HG03095 (cell line): ENCODE measurements around the gene NKIRAS1.
"Not testable (repeated sequence)": the region's sequence is repeated elsewhere in the genome, so short reads cannot be mapped to it uniquely, and the experiment has no call there.

Source experiments
- ATAC-seq: cut with Tn5 transposase; IDR thresholded peaks from one replicate; pipeline ENCODE4 v1.9.1; 2021; ENCODE audit warnings: moderate library complexity; ENCODE audit not compliant: unreplicated experiment

NKIRAS1 gene

GRCh38 chr3:23873941-23874340 lies 42.8 kb downstream of the NKIRAS1 start:
- ATAC-seq: no peak

GRCh38 chr3:23872330-23872729 lies 44.5 kb downstream of the NKIRAS1 start:
- no peak for ATAC-seq

DNA sequence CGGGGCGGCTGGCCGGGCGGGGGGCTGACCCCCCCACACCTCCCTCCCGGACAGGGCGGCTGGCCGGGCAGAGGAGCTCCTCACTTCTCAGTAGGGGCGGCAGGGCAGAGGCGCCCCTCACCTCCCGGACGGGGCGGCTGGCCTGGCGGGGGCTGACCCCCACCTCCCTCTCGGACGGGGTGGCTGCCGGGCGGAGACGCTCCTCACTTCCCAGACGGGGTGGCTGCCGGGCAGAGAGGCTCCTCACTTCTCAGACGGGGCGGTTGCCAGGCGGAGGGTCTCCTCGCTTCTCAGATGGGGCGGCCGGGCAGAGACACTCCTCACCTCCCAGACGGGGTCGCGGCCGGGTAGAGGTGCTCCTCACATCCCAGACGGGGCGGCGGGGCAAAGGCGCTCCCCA lies 45.4 kb downstream of the NKIRAS1 start:
- not testable (repeated sequence) for ATAC-seq

- ATAC-seq: not testable (repeated sequence)
Observed at GRCh38 chr3:23870663-23871043, 46.1 kb downstream of the NKIRAS1 start.

DNA sequence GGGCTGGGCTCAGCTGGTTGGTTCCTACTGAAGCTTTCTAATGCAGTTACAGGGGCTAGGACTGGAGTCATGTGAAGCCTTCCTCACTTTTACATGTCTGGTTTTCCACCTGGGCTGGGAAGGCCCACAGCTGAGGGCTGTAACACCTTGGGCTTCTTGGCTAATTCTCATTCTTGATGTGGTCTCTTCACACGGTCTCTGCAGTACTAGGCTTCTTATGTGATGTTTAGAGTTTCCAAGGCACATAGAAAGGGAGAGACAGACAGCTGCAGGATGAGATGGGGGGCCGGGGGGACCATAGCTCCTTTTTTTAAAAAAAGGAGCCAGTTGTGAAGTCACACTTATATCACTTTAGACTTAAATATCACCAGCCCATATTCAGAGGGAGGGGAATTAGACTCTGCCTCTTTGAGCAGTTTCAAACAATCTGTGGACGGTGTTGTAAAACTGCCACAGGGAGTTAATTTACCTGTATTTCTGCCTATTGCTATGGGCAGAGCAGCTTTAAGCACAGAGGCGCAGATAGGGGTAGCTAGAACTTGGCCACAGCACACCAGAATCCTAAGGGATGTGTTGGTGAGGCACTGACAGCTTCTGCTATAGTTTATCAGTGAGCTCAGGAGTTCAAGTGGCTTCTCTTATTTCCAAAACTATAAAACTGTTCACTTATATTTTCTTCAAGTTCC lies 46.7 kb downstream of the NKIRAS1 start:
- no peak for ATAC-seq

DNA sequence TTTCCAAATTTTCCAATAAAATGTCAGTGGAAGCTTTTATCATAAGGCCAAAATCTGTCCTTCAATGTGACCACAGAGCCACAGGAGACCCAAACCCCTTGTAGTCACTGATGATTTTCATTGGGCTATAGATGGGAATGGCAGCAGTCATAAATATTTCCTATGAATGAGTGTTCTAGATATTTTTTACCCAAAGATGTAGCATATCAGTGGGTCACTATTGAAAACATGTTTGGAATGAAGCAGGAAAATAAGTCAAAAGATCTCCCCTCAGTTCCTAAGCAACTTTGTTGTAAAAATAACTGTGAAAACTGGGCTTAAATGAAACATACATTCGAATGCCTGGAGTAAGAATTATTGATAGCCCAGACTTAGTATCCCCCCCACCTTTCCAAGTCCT lies 49.0 kb downstream of the NKIRAS1 start:
- no peak for ATAC-seq

DNA sequence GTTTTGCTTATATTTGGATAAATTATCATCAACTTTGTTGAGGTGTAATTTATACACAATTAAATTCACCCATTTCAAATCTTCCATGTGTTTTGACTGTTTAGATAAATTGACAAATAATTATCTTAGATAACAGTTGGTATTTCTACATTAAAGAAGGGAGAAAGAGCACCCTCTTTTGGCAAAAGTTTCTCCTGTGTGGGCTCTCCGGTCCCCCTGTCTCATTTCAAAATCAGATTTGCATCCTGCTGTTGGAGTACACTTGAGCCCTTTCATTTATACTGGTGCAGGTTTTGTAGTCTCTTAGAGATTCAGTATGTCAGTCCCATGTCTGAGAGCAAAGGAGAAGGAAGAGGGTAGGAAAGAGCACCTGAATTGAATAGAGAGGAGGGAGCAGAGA lies 49.4 kb downstream of the NKIRAS1 start:
- no peak for ATAC-seq

GRCh38 chr3:23865595-23866396 lies 51.0 kb downstream of the NKIRAS1 start:
- peak; percentile 85 for ATAC-seq

DNA sequence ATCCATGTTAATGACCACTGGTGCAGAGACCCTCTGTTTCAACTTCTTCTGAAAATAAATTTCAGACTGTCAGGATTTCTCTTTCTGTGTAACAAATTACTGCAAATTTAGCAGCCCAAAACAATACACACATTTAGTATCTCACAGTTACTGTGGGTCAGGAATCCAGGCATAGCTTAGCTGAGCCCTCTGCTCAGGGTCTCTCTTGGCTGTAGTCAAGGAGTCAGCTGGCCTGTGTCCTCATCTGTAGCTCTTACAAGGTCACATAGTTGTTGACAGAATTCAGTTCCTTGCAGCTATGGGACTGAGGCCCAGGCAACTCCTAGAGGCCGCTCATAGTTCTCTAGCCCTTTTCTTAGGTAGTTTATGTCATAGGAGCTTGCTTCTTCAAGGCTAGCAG lies 51.9 kb downstream of the NKIRAS1 start:
- no peak for ATAC-seq

DNA sequence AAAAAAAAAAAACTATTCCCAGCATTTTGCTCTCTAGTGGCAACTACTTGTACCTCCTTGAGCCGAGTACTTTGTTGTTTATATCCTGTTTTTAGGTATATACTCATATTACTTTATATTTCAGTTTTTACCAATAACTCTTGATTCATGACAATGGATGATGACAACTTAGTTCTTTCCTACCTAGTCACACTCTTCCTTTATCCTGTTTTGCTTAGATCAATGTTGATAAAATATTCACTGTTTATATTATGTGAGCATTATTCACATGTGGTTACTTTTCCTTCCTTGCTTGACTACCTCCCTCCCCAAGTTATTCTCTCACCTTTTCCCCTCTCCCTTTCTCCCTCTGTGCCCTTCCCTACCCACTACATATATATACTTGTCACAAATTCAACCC lies 53.7 kb downstream of the NKIRAS1 start:
- ATAC-seq: no peak

DNA sequence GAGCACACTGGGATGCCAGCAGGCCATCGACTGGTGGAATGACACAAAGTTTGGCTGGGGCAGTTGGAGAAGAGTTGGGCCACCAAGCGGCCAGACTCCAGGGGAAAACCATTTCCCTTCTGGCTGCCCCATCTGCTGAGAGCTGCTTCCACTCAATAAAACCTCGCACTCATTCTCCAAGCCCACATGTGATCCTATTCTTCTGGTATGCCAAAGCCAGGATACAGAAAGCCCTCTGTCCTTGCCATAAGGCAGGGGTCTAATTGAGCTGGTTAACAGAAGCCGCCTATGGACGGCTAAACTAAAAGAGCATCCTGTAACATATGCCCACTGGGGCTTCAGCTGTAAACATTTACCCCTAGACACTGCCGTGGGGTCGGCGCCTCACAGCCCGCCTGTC lies 55.1 kb downstream of the NKIRAS1 start:
- ATAC-seq: no peak

DNA sequence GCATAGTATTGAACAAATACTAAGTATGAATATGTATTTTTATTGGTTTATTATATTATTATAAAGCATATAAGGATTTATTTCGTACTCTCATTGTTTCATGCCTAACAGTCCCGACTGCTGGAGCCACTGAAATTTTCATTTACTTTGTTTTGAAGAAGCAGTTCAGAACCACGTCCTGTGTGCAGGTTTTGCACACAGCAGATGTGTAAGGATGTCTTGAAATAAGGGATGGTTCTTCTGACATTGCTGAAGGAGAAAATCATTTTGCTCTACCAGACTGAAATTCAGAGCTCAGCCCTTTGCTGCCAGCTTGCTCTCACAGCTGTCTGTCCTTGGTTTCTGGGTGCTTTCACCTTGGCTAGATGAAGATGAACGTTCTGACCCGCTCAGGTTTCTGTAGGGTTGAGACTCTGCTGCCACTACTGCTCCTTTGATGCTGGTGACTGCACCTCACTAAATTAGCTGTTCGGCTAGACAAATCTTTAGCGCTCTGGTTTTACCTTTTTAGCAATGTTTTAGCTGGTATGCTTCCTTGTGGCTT lies 56.9 kb downstream of the NKIRAS1 start:
- no peak for ATAC-seq

- no peak for ATAC-seq
Observed at GRCh38 chr3:23859012-23859743, 57.6 kb downstream of the NKIRAS1 start.

GRCh38 chr3:23856286-23856685 lies 60.5 kb downstream of the NKIRAS1 start:
- no peak for ATAC-seq

- not testable (repeated sequence) for ATAC-seq
Observed at GRCh38 chr3:23849462-23849861, 67.3 kb downstream of the NKIRAS1 start.

DNA sequence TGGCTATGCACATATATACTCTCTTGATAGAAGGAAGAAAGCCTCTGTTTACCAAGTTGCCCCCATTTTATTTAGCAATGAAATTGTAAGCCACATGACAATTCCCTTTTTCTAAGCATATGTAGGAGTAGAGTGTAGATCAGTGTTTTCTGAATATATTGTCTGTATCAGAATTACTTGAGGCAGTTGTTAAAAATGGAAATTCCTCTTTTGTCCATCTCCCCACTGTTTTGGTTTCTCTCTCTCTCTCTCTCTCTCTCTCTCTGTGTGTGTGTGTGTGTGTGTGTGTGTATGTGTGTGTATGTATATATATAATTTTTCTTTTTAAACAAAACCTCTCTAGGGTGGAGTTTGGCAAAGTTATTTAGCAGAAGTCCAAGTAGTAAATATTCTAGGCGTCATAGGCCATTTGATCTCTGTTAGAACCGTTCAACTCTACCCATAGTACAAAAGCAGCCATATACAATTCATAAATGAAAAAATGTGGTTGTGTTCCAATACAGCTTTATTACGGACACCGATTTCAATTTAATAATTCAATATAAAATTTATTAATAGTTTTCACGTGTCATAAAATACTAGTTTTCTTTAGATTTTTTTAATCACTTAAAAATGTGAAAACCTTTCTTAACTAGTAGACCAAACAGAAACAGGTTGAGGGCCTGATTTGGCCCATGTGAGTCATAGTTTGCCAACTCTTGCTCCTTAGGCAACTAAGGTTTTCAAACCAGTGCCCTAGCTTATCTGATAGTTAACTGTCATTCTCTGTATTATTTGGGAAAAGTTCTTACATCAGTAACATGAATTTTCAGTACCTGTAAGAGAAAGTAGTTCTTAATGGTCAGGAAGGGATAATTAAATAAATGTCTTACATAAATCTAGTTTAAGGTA lies 71.2 kb downstream of the NKIRAS1 start:
- no peak for ATAC-seq

GRCh38 chr3:23843869-23844268 lies 72.9 kb downstream of the NKIRAS1 start:
- ATAC-seq: no peak
